Testis (tissue), 2 donors: ENCODE results near the gene IL1RAPL2.

Source experiments
- CTCF ChIP-seq, 3 experiments: fragments of 450-650 bp in 2 of 3; fragments of 200-600 bp in 1 of 3; sonication (generic) in 1 of 3; IDR thresholded peaks; one replicate each; pipeline ENCODE4 v1.5.1; 2016 to 2019; ENCODE audit warnings: antibody characterized with exemption in 3 of 3, mild to moderate bottlenecking in 2 of 3, moderate library complexity in 1 of 3
- POLR2A ChIP-seq: fragments of 450-650 bp; IDR thresholded peaks from one replicate; pipeline ENCODE4 v1.6.1; 2017; ENCODE audit warnings: antibody characterized with exemption, mild to moderate bottlenecking, moderate library complexity

GRCh38 chrX:104539081-104539480 lies 26.9 kb upstream of the IL1RAPL2 start:
- TF ChIP-seq CTCF (IDR thresholded peaks at IDR 0.05): no peak
- TF ChIP-seq POLR2A: no peak
